Lung (tissue), 16 donors: ENCODE results near the gene SH3GL2. TPM values are rescaled to one million over a fixed set of nuclear protein-coding genes. Genes with fewer than 3 reads are reported as not detected.
A peak's percentile ranks its signal among the peaks of the same experiment; 100 is the strongest.

ENCODE experiments used
- ATAC-seq: fragments of 200-7000 bp; cut with Tn5 transposase; one replicate; pipeline ENCODE4 v1.9.1; 2020; ENCODE audit warnings: moderate number of reproducible peaks; ENCODE audit not compliant: insufficient read depth, low FRiP score
- DNase-seq, 3 donors: peaks; one replicate each; pipeline ENCODE4 v3.0.0-alpha.2; 2013 to 2017
- H3K27ac ChIP-seq, 2 donors: one replicate each; pipeline ENCODE4 v1.5.1; 2013; ENCODE audit warnings: mild to moderate bottlenecking in 2 of 2, moderate library complexity in 2 of 2, control low read depth in 1 of 2, inconsistent platforms in 1 of 2, low read depth in 1 of 2, low read length in 1 of 2
- H3K27me3 ChIP-seq, 3 donors: one replicate each; pipeline ENCODE4 v1.5.1; 2013; ENCODE audit warnings: low read length in 2 of 3; ENCODE audit not compliant: control insufficient read depth in 3 of 3, insufficient read depth in 3 of 3
- H3K36me3 ChIP-seq, 4 donors: one replicate each; pipeline ENCODE4 v1.5.1; 2013; ENCODE audit warnings: low read length in 4 of 4, mild to moderate bottlenecking in 1 of 4, moderate library complexity in 1 of 4; ENCODE audit not compliant: control insufficient read depth in 4 of 4, insufficient read depth in 4 of 4
- H3K4me1 ChIP-seq, 5 donors: one replicate each; pipeline ENCODE4 v1.5.1; 2013; ENCODE audit warnings: low read length in 5 of 5, mild to moderate bottlenecking in 2 of 5, moderate library complexity in 1 of 5; ENCODE audit not compliant: control insufficient read depth in 5 of 5, insufficient read depth in 5 of 5
- H3K4me3 ChIP-seq: one replicate; pipeline ENCODE4 v1.5.1; 2013; ENCODE audit warnings: mild to moderate bottlenecking, control low read depth, moderate library complexity
- H3K9ac ChIP-seq, 2 donors: one replicate each; pipeline ENCODE4 v1.5.1; 2013; ENCODE audit warnings: low read length in 2 of 2, control low read depth in 1 of 2; ENCODE audit not compliant: insufficient read depth in 1 of 2
- H3K9me3 ChIP-seq, 4 donors: one replicate each; pipeline ENCODE4 v1.5.1; 2013; ENCODE audit warnings: low read length in 3 of 4, mild to moderate bottlenecking in 1 of 4, moderate library complexity in 1 of 4; ENCODE audit not compliant: control insufficient read depth in 4 of 4, insufficient read depth in 3 of 4
- CTCF ChIP-seq: IDR thresholded peaks from 2 replicates; pipeline ENCODE4 v1.5.1; 2012; ENCODE audit warnings: mild to moderate bottlenecking; ENCODE audit errors: control extremely low read depth, extremely low read depth
- WGBS, 2 donors: extraction: QIAGEN DNeasy Blood & Tissue Kit; methylation state at CpG; one replicate each; pipeline ENCODE4 v1.1.7; 2013; 5-methylcytosine and 5-hydroxymethylcytosine counted together
- long read RNA-seq, 5 donors: transcript quantifications; one replicate each; lab custom pipeline, GENCODE V29; 2026
- polyA plus RNA-seq, 2 donors: library from polyadenylated mRNA; stranded (reverse); fragments of 200-250 nt; gene quantifications; one replicate each; pipeline ENCODE4 v1.2.1, GENCODE V29; 2013
- total RNA-seq, 2 donors: library from RNA; depleted of rRNA in 1 of 2; stranded (reverse); fragments of >200 nt in 1 of 2; gene quantifications; one replicate each; pipeline ENCODE4 v1.2.1, GENCODE V29; 2014 to 2021
- donor health status: control.
- donor health status: control.
- donor health status: Bipolar disorder and iron deficiency.
- donor health status: healthy.
- donor health status: DM: yes; HTN: yes; CAD: no.

SH3GL2 gene
- 1 to 10 TPM; 1.3 to 2.9 TPM for total RNA-seq
- polyA plus RNA-seq, result under 1 TPM; 0.07 to 0.93 TPM
- long read RNA-seq, donor 1, partial matches to known transcripts, result 0 of 3 reads
- long read RNA-seq, donor 1, other reads (novel, unspliced or antisense), result 0 of 3 reads
- long read RNA-seq, donor 2, result 0 reads
- long read RNA-seq, donor 3, result 0 reads
- long read RNA-seq, donor 4, result 0 reads
- long read RNA-seq, donor 5, result 0 reads

DNA sequence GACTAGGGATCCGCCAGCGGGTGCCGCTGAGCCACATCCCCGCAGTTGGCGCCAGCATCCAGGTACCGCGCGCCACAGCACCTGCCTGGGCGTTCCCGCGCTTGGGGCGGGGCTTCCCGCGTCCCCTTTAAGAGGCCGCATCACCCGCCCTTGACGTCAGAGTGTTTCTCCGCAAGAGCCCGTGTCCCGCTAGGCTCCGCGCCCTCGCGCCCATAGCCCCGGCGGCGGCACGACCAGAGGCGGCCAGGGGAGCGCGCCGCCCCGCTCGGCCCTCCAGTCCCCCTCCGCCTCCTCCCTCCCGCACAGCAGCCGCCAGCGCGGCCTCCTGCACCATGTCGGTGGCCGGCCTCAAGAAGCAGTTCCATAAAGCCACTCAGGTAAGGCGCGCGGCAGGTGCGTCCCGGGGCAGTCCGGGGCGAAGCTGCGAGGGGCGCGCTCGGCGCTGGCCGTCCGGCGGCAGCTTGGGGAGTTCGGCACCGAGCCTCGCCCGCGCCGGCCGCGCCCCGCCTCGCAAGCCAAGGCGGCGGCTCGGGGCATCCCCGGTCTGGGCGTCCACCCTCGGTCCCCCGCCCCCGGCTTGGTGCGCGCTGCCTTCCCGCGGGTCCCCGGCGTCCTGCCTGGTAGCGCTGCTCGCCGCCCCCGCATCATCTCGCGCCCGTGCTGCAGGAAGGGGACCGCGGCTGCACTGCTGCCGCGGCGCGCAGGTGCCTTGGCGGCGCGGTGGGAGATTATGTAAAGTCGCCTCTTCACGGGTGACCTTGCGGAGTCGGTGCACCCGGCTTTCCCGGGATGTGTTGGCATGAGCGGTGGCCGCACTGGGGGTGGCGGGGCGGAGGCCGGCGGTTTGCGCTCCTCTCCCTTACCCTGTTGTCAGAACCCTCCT, at the start of gene SH3GL2:
TSS of gene SH3GL2 (plus strand) at position 156 of the 883 bp plus-strand sequence.
- Histone ChIP-seq H3K9ac (no peak within 1 kb of the TSS), H3K27me3 (peaks cover 6 to 47% (median 39%) of the 10 kb centered on the region in 3 donors), H3K36me3 (no peaks in the 10 kb centered on the region), H3K27ac (no peak within 1 kb of the TSS), H3K4me3 (peak within 1 kb of the TSS; percentile 51), H3K4me1 (peaks cover 0 to 8% (median 3%) of the 10 kb centered on the region in 5 donors), H3K9me3 (peaks cover 0 to 4% (median 0%) of the 10 kb centered on the region in 4 donors)
- DNase-seq, result peak; percentile 56 to 80 (median 74)
- ATAC-seq, result peak; percentile 82
- no peak for TF ChIP-seq CTCF
- WGBS, 2 donors, result 1 to 2% methylated on average over 53 to 109 of the region's 109 CpGs

DNA sequence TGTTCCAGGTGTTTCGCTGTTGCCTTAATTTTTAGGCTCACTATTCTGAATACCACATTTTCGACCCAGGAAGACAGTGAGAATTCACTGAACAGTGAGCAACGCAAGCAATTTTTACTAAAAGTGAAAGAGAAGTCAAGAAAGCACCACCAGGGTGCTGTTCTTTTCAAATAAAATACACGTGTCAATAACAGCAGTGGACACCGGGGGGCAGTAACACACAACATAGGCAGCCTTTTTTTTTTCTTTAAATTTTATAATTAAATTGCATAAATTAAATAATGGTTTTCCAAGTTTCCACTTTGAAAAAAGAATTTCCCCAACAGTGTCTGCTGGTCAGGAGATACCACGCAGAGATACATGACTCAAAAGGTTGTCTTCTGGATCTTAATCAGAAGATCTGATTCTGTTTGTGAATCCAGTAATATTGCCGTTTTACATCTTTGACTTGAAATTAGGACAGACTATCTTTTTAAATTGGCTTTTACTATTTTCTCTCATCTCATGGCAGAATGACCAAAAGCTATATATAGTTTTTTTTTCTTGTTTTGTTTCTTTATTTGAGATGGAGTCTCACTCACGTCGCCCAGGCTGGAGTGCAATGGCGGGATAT, 47.1 kb upstream of the SH3GL2 start:
- no peak for TF ChIP-seq CTCF
- DNase-seq (peak; percentile 51 to 70 (median 68)), ATAC-seq (no peak)
- Histone ChIP-seq H3K9ac (peak overlapping the region in 1 of 2 donors; percentile 30), H3K36me3 (no peaks in the 10 kb centered on the region), H3K27me3 (no peaks in the 10 kb centered on the region), H3K4me3 (no peak overlapping the region), H3K4me1 (no peaks in the 10 kb centered on the region), H3K9me3 (no peaks in the 10 kb centered on the region), H3K27ac (no peak overlapping the region)
- 42 to 44% methylated on average over 10 of the region's 10 CpGs for WGBS, 2 donors

DNA sequence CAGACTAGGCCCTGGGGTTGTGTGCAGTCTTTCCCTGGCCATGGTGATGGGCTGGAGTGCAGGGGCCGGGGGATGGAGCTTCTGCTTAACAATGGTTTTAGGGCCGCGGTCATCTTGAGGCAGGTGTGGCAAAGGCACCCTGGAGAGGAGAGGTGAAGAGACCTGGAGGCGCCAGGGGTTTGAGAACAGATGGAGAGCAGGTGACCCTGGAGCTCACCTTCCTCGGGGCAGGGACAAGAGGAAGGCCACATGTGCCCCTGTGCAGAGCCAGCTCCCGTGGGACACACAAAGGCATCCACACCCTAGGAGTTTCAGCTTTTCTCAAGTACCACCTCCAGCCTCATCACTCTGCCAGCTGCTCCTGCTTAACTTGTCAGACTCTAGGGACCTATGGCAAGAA, 46.4 kb upstream of the SH3GL2 start:
- Histone ChIP-seq H3K36me3 (no peaks in the 10 kb centered on the region), H3K4me3 (no peak overlapping the region), H3K9ac (no peak overlapping the region), H3K27me3 (no peaks in the 10 kb centered on the region), H3K9me3 (no peaks in the 10 kb centered on the region), H3K27ac (no peak overlapping the region), H3K4me1 (no peaks in the 10 kb centered on the region)
- 84 to 86% methylated on average over 6 of the region's 6 CpGs for WGBS, 2 donors
- no peak for TF ChIP-seq CTCF
- ATAC-seq (no peak), DNase-seq (no peak)
